ENCODE data around the gene FAM110A.
A peak's percentile ranks its signal among the peaks of the same experiment; 100 is the strongest.
"Not testable (repeated sequence)": the region's sequence is repeated elsewhere in the genome, so short reads cannot be mapped to it uniquely, and the experiment has no call there.

FAM110A gene

DNA sequence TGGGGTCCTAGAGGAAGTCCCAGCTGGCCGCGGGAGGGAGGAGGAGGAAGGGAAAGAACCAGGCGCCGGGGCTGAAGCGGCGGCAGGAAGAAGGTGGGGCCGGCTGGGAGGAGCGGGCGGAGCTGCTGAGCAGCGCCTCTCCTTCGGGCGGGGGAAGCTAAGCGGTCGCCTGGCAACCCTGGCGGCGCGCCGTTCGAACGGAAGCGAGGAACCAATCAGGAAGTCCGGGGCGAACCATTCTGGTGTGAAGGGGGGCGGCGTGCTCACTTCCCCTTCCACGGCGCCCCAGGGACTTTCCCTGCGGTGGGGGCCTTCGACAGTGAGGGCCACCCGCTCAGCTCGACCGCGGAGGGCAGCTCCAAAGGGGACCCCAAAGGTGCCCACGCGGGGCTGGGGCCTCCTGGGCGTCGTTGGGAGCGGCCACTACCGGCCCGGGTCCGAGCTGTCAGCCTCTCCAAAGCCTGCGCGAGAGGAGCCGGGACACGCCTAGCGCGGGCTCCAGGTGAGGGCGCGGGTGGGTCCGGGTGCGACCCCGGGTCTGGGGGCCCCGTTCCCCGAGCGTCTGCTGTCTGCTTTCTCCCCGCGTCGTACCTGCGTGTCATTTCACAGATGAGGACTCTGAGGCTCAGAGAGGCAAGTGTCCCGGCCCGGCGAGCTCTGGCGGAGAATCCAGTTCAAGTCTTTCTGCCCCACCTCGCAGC lies at the start of gene FAM110A:
Gene FAM110A, plus strand, starts transcription at position 266 of the 701 bp plus-strand sequence. CDS start 11,090 bp downstream, outside the sequence.
- peak; percentile 95 to 96 for DNase-seq

DNA sequence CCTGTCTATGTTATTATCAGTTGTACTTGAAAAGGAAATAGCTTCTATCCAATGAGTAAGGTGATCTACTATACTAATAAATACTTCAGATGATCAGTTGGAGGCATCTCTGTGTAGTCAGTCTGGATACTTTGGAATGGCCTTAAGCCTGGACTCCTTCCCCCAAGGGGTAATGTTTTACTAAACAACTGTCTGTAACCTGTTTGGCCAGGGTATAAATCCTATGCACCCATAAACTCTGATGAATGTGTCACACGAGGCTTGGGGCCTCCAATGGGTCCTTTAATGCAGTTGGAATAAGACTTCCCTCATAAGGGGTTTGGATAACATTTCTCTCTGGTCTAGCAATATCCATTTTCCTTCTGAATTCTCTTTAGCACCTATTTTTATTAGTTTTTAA lies 45.7 kb upstream of the FAM110A start:
- DNase-seq = no peak

DNA sequence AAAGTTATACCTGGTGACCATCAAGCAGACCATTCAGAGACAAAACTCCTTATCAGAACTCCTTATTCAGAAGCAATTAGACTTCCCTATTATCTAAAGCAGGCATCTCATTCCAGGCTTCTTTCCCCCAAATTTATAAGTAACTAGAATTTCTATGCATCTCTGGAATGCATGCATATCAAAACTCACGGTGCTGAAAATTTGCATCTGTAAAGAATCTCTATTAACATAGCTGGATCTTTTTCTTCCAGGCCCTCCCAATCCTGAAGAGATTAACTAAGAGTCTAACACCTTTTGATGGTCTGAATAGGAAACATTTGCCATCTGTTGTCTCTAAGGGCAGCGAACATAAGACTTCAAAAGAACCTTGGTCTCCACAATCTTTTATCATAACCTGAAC lies 42.5 kb upstream of the FAM110A start:
- no peak for DNase-seq

DNA sequence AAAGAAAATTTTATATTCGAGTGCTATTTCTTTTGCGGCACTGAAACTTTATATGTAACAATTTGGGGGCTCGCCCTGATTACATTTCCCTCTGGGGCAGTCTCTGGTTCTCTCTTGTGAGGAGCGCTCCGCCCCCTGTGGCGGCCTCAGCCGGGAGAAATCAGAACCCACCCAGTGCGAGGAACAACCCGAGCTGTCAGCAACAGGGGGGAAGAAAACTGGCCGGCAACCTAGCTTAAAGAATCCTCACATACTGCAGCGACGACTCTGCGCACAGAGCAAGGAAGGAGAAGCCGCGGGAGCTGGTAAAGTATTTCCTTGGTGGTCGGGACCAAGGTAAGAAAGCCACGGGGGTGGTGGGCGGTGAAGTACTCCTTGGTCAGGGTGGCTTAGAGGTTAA lies 41.3 kb upstream of the FAM110A start:
- no peak for DNase-seq

DNA sequence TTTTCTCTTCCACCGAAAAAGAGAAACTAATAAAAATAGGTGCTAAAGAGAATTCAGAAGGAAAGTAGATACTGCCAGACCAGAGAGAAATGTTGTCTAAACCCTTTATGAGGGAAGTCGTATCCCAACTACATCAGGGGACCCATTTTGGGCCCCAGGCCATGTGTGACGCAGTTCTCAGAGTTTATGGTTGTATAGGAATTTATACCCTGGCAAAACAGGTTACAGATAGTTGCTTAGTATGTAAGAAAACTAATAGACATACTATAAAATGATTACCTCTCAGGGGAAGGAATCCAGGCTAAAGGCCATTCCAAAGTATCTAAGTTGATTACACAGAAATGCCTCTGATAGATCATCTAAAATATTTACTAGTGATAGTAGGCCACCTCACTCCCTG lies 36.6 kb upstream of the FAM110A start:
- DNase-seq = no peak

DNA sequence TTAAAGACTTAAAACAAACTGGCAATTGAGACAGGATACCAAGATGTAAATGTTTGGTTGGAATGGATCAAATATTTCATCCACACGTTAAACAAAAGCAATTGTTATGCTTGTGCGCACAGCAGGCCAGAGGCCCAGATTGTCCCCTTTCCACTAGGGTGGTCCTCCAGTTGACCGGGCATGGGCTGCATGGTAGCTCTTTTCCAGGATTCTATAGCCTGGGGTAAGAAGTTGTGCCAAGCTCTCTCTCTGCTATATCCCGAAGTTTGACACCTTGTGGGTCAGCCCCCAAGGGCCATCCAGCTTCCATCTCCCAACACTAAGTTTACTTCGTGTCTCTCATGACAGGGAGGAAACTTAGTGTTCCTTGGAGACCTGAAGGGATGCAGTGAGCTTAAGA lies 34.8 kb upstream of the FAM110A start:
- not testable (repeated sequence) for DNase-seq

DNA sequence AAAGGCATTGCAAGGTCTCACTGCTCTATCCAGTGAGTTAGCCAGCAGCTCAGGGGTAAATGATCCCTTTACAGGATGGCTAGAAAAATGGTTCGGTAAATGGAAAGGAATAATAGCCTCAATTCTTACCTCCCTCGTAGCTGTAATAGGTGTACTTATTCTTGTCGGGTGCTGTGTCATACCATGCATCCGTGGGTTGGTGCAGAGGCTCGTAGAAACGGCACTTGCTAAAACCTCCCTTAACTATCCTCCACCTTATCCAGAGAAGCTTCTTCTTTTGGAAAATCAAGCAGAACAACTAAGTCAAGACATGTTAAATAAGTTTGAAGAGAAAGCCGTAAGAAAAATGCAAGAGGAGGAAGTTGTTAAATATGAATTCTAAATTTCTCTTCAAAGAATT lies 33.5 kb upstream of the FAM110A start:
- DNase-seq = not testable (repeated sequence)

DNA sequence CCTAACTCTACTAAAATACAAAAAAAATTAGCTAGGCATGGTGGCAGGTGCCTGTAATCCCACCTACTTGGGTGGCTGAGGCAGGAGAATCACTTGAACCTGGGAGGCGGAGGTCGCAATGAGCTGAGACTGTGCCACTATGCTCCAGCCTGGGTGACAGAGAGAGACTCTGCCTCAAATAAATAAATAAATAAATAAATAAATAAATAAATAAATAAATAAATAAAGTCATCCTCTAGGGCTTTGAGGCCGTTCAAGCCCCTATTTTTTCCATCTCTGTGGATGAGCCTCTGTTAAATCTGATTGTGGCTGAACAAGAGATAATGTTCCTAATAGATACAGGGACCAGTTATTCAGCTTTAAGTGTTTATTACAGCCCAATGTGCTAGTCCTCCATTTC lies 31.8 kb upstream of the FAM110A start:
- no peak for DNase-seq

DNA sequence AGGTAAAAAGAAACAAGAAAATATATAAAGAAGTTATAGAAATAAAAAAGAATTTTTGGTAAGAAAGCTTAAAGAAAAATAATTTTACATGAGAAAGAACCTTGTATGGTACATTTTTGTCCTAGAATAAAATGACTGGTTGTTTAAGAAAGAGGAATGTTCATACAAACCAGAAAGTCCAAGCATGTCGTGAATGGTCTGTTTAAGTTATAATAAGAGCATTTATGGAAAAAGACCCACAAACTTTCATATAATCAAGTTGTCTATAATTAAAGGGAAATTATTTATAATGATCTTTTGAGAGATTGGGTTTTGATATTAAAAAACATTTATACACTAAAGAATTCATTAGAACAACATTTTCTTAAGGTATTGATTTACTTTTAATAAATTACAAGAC lies 27.8 kb upstream of the FAM110A start:
- no peak for DNase-seq

DNA sequence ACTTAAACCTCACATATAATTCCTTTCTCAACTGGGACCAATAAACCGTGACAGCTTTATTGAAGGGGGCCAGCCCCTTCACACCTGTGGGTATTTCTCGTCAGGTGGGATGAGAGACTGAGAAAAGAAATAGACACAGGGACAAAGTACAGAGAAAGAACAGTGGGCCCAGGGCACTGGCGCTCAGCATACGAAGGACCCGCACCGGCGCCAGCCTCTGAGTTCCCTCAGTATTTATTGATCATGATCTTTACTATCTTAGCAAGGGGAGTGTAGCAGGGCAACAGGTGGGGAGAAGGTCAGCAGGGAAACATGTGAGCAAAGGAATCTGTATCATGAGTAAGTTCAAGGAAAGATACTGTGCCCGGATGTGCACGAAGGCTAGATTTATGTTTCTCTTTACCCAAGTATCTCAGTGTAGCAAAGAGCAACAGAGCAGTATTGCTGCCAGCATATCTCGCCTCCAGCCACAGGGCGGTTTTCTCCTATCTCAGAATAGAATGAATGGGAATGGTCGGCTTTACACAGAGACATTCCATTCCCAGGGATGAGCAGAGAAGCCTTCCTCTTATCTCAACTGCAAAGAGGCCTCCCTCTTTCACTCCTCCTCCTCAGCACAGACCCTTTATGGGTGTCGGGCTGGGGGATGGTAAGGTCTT lies 21.6 kb upstream of the FAM110A start:
- DNase-seq = not testable (repeated sequence)

DNA sequence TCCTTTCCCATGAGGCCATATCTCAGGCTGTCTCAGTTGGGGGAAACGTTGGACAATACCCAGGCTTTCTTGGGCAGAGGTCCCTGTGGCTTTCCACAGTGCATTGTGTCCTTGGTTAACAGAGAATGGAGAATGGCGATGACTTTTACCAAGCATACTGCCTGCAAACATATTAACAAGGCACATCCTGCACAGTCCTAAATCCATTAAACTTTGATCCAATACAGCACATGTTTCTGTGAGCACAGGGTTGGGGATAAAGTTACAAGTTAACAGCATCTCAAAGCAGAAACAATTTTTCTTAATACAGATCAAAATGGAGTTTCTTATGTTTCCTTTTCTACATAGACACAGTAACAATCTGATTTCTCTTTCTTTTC lies 21.1 kb upstream of the FAM110A start:
- not testable (repeated sequence) for DNase-seq

DNA sequence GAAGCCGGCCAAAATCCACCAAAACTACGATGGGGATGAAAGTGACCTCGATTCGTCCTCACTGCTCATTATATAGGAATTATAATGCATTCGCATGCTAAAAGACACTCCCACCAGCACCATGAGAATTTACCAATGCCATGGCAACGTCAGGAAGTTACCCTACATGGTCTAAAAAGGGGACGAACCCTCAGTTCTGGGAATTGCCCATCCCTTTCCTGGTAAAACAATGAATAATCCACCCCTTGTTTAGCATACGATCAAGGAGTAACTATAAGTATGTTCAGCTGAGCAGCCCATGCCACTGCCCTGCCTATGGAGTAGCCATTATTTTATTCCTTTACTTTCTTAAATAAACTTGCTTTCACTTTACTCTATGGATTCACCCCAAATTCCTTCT lies 20.1 kb upstream of the FAM110A start:
- no peak for DNase-seq

DNA sequence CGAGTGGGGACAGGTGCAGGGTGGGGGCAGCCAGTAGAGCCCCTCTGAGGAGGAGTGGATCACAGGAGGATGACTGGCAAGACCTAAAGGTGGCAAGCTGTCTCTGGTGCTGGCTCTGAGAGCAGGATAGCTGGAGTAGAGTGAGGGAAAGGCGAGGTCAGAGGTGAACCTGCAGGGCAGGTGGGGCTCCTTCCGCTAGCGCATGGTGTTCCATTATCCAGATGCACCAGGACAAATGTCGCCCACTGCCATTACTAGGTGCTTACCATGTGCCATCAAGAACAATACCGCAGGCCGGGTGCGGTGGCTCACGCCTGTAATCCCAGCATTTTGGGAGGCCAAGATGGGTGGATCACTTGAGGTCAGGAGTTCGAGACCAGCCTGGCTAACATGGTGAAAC lies 18.3 kb upstream of the FAM110A start:
- no peak for DNase-seq

DNA sequence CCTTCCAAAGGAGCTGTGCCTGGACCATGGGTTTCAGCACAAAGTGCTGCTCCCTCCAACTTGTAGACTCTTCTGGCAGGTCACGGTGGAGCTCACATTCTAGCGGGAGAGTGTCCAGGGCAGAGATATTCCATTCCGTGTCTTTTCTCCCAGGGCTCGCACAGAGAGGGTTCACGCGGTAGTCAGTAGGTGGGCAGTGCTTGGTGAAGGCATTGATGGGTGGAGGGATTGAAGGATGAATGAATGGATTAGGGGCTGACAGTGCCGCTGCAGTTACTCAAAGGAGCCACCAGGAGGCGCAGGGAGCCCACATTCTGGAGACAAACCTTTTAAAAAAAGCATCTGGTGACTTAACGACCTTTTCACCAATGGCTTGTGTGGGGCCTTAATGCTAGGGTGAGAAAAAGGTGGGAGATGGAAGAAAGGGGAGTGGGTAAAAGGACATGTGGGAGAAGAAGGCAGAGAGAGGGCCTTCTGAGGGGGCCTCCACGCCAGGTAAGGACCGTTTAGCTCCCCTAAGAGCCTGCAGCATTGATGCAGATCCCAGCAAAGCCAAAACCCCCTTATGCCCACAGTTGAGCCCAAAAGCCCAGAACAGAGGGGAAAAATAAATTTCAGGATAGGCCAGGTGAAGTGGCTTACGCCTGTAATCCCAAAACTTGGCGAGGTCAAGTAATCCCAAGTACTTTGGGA lies 17.5 kb upstream of the FAM110A start:
- DNase-seq = peak; percentile 71 to 73

DNA sequence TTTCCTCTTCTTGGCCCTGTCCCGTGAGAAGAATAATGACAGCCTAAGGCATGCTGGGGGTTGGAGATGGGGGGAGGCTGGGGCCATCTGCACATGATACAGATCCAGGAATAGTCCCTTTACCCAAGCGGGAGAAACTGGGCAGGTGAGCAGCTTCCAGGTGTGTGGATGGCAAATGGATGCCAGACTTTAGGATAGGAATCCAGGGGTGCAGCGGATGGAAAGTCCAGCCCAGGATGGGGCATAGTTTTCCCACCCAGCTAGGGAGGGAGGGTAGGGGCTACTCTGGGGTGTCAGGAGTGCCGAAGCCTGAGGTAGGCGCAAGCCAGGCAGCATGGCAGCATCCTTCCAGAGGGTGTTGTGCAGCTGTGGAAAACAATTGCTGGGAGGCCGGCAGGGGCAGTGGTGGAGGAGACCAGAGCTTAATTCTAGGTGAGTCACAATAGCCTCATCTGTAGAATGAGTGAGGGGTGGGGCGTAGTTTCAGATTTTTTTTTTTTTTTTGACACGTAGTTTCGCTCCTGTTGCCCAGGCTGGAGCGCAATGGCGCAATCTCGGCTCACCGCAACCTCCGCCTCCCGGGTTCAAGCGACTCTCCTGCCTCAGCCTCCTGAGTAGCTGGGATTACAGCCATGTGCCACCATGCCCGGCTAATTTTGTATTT lies 15.4 kb upstream of the FAM110A start:
- no peak for DNase-seq

DNA sequence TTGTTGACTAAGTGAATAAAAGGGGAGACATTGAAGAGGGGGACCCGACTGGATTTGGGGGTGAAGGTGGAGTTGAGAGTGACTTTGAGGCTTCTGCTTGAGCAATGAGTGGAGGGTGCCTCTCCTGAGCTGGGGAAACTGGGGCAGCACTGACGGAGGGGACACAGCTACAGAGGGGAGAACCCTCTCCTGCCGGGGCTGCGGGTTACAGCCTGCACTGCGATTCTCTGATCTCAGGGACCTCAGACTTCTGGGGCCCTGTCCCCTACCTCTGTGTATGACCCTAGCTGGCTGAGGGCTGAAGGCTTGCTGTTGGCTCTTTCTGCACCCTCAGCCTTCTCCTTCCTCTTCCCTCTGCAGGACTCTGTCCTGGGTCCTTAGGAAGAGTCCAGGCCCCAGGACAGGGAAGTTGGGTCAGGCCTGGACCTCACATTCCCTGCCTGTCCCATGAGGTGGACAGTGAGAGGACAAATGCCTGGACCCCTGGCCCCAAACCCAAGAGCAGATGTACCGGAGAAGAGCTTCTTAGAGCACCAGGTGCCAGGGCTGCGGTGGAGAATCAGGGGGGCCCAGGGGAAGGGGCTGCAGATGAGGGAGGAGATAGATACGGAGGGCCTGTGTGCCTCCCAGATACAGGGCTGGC lies 13.7 kb upstream of the FAM110A start:
- DNase-seq = no peak

DNA sequence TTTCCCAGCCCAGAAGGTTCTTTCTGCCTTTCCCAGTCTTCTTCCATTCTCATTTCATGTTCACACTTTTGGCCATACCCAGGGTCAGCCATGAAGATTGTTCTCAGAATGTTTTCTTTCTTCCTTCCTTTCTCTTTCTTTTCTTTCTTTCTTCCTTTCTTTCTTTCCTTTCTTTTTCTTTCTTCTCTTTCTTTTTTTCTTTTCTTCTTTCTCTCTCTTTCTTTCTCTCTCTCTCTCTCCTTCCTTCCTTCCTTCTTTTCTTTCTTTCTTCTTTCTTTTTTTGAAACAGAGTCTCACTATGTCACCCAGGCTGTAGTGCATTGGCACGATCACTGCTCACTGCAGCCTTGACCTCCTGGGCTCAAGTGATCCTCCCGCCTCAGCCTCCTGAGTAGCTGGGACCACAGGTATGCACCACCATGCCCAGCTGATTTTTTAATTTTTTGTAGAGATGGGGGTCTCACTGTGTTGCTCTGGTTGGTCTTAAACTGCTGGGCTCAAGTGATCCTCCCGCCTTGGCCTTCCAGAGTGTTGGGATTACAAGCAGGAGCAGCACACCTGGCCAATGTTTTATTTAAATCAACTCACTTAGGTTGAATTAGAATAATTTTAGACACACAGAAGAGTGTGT lies 13.1 kb upstream of the FAM110A start:
- no peak for DNase-seq

DNA sequence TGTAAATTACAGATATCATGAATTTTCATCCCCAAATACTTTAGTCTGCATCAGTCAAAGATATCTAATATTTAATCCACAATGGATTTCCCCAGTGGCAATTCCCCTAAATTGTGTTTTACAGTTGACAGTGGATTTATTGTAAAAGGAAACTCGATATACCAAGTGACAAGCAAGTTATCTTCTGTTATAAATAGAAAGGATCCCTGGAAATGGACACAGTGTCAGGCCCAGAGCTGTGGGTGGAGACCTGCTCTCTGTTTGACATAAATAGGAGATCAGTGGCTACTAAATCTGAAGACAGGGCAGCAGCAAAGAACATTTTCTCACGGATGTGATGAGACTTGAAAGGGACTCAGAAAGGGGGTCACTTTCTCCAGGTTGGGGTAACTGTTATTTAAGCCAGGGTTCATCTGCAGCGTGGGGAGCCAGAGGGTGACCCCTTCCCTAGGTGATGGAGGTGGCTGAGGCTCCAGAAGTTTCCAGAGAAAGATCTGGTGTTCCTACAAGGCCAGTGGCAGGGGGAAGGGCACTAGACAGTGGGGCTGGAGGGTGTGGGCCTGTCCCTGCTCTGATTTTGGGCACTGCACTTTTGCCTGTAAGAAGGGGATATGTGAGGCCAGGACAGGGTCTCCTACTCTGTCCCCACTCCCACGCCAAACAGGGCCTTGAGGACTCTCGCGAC lies 12.3 kb upstream of the FAM110A start:
- DNase-seq = no peak

DNA sequence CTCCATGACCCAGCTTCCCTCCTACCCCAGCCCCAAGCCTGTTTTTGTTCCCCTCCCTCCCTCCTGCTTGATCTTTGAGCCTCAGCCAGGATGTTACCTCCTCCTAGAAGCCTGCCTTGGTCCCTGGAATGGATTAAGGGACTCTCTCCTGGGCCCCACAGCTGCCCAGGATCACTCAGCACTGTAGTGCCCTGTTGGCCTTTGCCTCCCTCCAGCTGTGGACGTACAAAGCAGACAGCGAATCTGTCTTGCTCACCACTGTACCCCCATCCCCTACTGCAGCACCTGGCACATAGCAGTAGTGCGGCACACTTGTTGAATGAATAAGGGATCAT lies 11.8 kb upstream of the FAM110A start:
- DNase-seq = no peak

DNA sequence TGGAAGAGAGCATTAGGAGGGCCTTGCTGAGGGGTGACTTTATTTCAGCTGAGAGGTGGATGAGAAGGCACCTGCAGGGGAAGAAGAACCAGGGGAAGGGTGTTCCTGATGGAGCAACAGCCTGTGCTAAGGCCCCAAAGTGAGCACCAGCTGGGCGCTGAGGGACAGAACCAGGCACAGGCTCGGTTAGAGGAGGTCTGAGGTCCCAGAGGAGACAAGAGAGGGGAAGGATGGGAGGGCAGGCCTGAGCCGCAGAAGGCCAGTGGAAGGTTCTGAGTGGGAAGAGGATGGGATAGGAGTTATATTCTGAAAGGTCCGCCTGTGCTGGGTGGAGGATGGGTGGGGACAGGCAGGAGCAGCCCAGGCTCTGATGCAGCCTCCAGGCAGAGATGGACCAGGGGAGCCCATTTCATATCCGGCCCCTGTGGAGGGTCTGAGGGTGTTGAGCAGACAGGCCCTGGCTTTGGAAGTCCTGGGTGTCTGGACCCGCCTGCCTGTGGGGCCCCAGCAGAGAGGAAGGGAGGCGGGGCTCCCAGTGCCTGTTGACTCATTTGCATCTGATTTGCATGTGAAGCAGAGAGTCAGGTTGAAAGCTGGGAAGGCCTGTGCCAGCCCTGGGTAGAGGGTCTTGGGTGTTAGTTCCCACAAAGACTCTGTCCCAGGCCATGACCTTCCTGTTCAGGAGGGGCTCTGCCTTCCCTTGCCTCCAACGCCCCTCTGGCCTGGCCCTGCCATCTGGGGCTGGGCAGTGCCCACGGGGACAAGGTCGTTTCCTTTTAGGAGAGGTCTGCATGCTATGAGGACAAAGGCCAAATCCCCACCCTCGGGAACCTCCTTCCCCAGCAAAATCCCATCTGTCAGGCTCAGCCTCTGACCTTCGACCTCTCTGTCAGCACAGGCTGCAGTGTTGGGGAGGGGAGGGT lies 10.6 kb upstream of the FAM110A start:
- DNase-seq = no peak

DNA sequence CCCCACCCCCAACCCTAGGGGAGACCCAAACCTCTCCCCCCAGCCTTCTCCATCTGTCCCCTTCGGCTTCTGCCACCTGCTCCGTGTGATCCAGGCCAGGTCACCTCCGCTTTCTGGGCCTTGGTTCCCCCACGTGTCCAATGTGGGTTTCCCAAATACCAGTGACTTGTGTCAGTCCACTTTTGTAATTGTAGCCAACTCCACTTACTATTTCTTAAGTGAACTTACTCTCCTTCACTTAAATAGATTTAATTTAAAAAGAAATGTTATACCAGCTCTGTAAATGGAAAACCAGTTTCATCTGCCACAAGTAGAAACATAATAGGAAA lies 10.0 kb upstream of the FAM110A start:
- DNase-seq = no peak
